GM19397 (cell line): ENCODE data around the gene FIG4.
"Not testable (repeated sequence)": the region's sequence is repeated elsewhere in the genome, so short reads cannot be mapped to it uniquely, and the experiment has no call there.

Source experiments
- ATAC-seq: cut with Tn5 transposase; IDR thresholded peaks from one replicate; pipeline ENCODE4 v1.9.1; 2021; ENCODE audit warnings: mild to moderate bottlenecking, moderate library complexity; ENCODE audit not compliant: unreplicated experiment

The FIG4 gene

GRCh38 chr6:109701774-109702173 lies 10.7 kb downstream of the FIG4 start:
- ATAC-seq: no peak

GRCh38 chr6:109702791-109703190 lies 11.7 kb downstream of the FIG4 start:
- ATAC-seq: no peak

GRCh38 chr6:109705258-109705657 lies 14.2 kb downstream of the FIG4 start:
- peak; percentile 83 for ATAC-seq

GRCh38 chr6:109706513-109706912 lies 15.4 kb downstream of the FIG4 start:
- no peak for ATAC-seq

GRCh38 chr6:109708099-109708498 lies 17.0 kb downstream of the FIG4 start:
- ATAC-seq: not testable (repeated sequence)

- ATAC-seq: no peak
Observed at GRCh38 chr6:109713097-109713496, 22.0 kb downstream of the FIG4 start.

- ATAC-seq: no peak
Observed at GRCh38 chr6:109714166-109714565, 23.1 kb downstream of the FIG4 start.

- ATAC-seq: no peak
Observed at GRCh38 chr6:109714611-109715010, 23.5 kb downstream of the FIG4 start.

- no peak for ATAC-seq
Observed at GRCh38 chr6:109715616-109716015, 24.5 kb downstream of the FIG4 start.

- no peak for ATAC-seq
Observed at GRCh38 chr6:109717971-109718370, 26.9 kb downstream of the FIG4 start.

- no peak for ATAC-seq
Observed at GRCh38 chr6:109718991-109719390, 27.9 kb downstream of the FIG4 start.

- ATAC-seq: no peak
Observed at GRCh38 chr6:109720311-109720710, 29.2 kb downstream of the FIG4 start.

- no peak for ATAC-seq
Observed at GRCh38 chr6:109722011-109722410, 30.9 kb downstream of the FIG4 start.

GRCh38 chr6:109722564-109723254 lies 31.6 kb downstream of the FIG4 start:
- no peak for ATAC-seq

- ATAC-seq: not testable (repeated sequence)
Observed at GRCh38 chr6:109725250-109725649, 34.2 kb downstream of the FIG4 start.

GRCh38 chr6:109736273-109737025 lies 45.4 kb downstream of the FIG4 start:
- ATAC-seq: no peak

- ATAC-seq: no peak
Observed at GRCh38 chr6:109738255-109738654, 47.2 kb downstream of the FIG4 start.

GRCh38 chr6:109738667-109739066 lies 47.6 kb downstream of the FIG4 start:
- no peak for ATAC-seq

- no peak for ATAC-seq
Observed at GRCh38 chr6:109739686-109740085, 48.6 kb downstream of the FIG4 start.

GRCh38 chr6:109740787-109741186 lies 49.7 kb downstream of the FIG4 start:
- no peak for ATAC-seq

- ATAC-seq: no peak
Observed at GRCh38 chr6:109743739-109744138, 52.6 kb downstream of the FIG4 start.

- ATAC-seq: not testable (repeated sequence)
Observed at GRCh38 chr6:109744779-109745178, 53.7 kb downstream of the FIG4 start.
